22Rv1 (cell line): ENCODE results near the gene CLEC6A.
"Not testable (repeated sequence)": the region's sequence is repeated elsewhere in the genome, so short reads cannot be mapped to it uniquely, and the experiment has no call there.

Source experiments
- H3K27ac ChIP-seq: fragments of 450-650 bp; 2 replicates; pipeline ENCODE4 v1.5.1; 2017
- CTCF ChIP-seq: fragments of 450-650 bp; IDR thresholded peaks from 2 replicates; pipeline ENCODE4 v1.5.1; 2017; ENCODE audit warnings: mild to moderate bottlenecking
- ZFX ChIP-seq: fragments of 450-650 bp; IDR thresholded peaks from 2 replicates; pipeline ENCODE4 v1.6.1; 2017; ENCODE audit warnings: antibody characterized with exemption, borderline replicate concordance

CLEC6A gene

DNA sequence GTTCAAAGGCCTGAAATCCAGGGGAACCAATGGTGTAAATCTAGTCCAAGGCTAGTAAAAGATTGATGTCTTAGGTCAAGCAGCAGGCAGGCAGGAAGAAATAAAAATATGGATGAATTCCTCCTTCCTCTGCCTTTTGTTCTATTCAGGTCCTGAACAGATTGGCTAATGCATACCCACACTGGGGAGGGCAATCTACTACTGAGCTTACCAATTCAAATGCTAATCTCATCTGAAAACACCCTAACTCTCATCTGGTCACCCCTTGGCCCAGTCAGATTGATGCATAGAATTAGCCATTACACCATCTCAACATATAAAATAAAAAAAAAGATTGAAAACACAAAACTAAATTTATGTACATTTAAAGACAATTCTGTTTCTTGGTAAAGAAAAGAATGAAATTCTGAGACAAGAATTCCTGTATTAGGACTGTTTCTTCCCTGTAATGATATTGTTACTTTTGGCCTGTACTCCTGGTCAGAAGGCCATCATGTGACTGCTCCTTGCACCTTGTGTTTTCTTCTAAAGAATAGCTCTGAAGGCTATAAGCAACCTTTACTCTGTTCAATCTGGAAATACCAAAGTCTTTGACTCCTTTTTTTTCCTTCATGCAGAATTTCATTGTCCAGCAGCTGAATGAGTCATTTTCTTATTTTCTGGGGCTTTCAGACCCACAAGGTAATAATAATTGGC lies 19.9 kb downstream of the CLEC6A start:
- no peak overlapping the region for H3K27ac ChIP-seq
- no peak for TF ChIP-seq CTCF
- no peak for TF ChIP-seq ZFX

DNA sequence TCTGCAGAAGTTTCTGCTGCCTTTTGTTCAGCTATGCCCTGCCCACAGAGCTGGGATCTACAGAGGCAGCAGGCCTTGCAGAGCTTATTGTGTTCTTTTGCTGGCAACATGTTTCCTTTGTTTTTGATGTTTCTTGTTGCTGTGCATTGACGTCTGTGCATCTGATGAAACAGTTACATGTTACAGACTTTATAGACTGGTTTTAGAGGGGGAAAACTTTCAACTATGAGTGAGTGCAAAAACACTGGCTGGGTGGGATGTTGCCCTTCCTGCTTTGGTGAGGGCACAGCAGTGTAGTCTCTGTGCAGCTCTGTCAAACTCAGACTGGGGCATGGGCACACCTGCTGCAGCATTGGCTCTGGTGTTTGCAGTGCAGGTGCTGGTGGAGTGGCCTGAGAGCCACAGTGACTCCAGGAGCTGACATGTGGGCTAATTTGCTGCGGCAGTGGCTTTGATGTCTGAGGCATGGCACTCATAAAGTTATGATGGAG lies 26.9 kb downstream of the CLEC6A start:
- no peak overlapping the region for H3K27ac ChIP-seq
- no peak for TF ChIP-seq CTCF

DNA sequence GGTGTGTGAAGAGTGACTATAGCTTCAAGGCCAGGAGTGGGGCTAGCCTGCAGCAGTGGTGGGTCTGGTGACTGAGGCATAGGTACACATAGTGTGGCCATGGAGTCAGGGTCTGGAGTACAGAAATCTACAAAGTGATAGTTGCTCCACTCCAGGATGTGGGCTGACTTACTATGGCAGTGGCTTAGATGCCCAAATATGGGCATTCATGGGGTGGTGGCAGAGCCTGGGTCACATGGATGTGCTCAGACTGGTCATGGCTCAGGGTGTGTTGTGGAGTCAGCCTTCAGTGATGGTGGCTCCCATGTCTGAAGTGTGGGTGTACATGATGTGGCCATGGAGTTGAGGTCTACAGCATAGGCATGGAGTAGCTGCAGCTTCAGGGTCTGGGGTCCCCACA lies 27.3 kb downstream of the CLEC6A start:
- TF ChIP-seq ZFX (no peak), CTCF (no peak)
- H3K27ac ChIP-seq, result no peak overlapping the region

- no peak overlapping the region for H3K27ac ChIP-seq
- TF ChIP-seq ZFX, result no peak
- no peak for TF ChIP-seq CTCF
Observed at GRCh38 chr12:8491646-8492530, 36.1 kb downstream of the CLEC6A start.

DNA sequence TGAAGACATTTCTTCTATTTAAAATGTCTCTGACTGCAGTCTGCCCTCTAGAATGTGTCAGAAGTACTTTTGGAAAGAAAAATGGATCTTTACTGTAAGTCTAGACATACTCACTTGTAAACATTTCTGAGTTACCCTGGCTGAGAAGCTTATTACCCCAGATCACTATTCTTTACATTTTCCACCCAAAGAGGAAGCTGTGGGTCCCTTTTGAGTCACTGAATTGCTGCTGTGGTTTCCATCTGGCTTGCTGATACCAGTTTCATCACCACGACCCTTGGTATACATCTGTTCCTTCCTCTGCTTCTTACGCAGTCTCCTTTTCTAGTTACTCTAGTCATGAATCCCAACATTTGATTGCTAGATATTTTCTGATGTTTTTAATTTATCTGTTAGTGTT lies 37.3 kb downstream of the CLEC6A start:
- no peak overlapping the region for H3K27ac ChIP-seq

GRCh38 chr12:8495671-8496070 lies 39.9 kb downstream of the CLEC6A start:
- H3K27ac ChIP-seq, result not testable (repeated sequence)

More for the DNA sequence above, 37.3 kb downstream of the CLEC6A start:
- TF ChIP-seq ZFX (no peak), CTCF (no peak)

- not testable (repeated sequence) for H3K27ac ChIP-seq
Observed at GRCh38 chr12:8496074-8496473, 40.3 kb downstream of the CLEC6A start.

- TF ChIP-seq ZFX, result no peak
- TF ChIP-seq CTCF, result peak; percentile 41
- H3K27ac ChIP-seq, result no peak overlapping the region
Observed at GRCh38 chr12:8499616-8500015, 43.9 kb downstream of the CLEC6A start.
